H1 (cell line): ENCODE data around the gene SUCLG2. TPM values are rescaled to one million over a fixed set of nuclear protein-coding genes. Genes with fewer than 3 reads are reported as not detected.

ENCODE experiments used
- CTCF ChIA-PET: fragments of 300-600 bp; sonication (Branson Sonifier 250); formaldehyde crosslinking; loops from one replicate; lab custom pipeline; 2021; ENCODE audit not compliant: partially characterized antibody; lab: Charles Lee
- POLR2A ChIA-PET: fragments of 300-600 bp; sonication (Branson Sonifier 250); formaldehyde crosslinking; loops from one replicate; lab custom pipeline; 2021; ENCODE audit warnings: inconsistent platforms; ENCODE audit not compliant: partially characterized antibody; lab: Charles Lee
- DNase-seq, 2 experiments: peaks; one replicate each; pipeline versions ENCODE4 v3.0.0 to v3.0.0-alpha.2; 2010 to 2022; ENCODE audit warnings: low spot score in 2 of 2, low read depth in 1 of 2, mixed read lengths in 1 of 2
- FAIRE-seq: peaks from 2 replicates; lab custom pipeline; 2011; peaks lifted over from hg19 to GRCh38; lab: Jason Lieb, UNC
- H2AFZ ChIP-seq: 2 replicates; pipeline ENCODE4 v1.8.1; 2012; ENCODE audit warnings: low read length, inconsistent platforms
- H2AK5ac ChIP-seq: 2 replicates; pipeline ENCODE4 v1.6.1; 2013; ENCODE audit warnings: low read depth, low read length
- H2BK120ac ChIP-seq: replicated peaks from 2 replicates; pipeline ENCODE3; 2013; ENCODE audit warnings: low read depth, low read length, inconsistent platforms
- H2BK12ac ChIP-seq: 2 replicates; pipeline ENCODE4 v1.6.1; 2013; ENCODE audit warnings: low read depth, low read length
- H2BK15ac ChIP-seq: 2 replicates; pipeline ENCODE4 v1.6.1; 2013; ENCODE audit warnings: low read length
- H2BK20ac ChIP-seq: 2 replicates; pipeline ENCODE4 v1.6.1; 2013; ENCODE audit warnings: low read length
- H2BK5ac ChIP-seq: 2 replicates; pipeline ENCODE4 v1.6.1; 2013; ENCODE audit warnings: low read depth, low read length
- H3K14ac ChIP-seq: 2 replicates; pipeline ENCODE4 v1.6.1; 2013; ENCODE audit warnings: inconsistent platforms; ENCODE audit not compliant: insufficient read length
- H3K18ac ChIP-seq: 2 replicates; pipeline ENCODE4 v1.6.1; 2013; ENCODE audit warnings: low read length; ENCODE audit errors: extremely low read depth
- H3K23ac ChIP-seq: 2 replicates; pipeline ENCODE4 v1.6.1; 2013; ENCODE audit warnings: inconsistent platforms; ENCODE audit not compliant: insufficient read length
- H3K23me2 ChIP-seq: 2 replicates; pipeline ENCODE4 v1.6.1; 2013; ENCODE audit warnings: low read depth, low read length
- H3K27ac ChIP-seq: 2 replicates; pipeline ENCODE4 v1.6.1; 2011; ENCODE audit warnings: low read depth, low read length, inconsistent platforms
- H3K27me3 ChIP-seq, 4 experiments: replicated peaks in 1 of 4; 1 replicate in 1 of 4; 2 replicates in 3 of 4; pipeline versions ENCODE4 v1.6.1 to v1.8.1; 2011 to 2013; ENCODE audit warnings: low read length in 3 of 4, mild to moderate bottlenecking in 3 of 4, inconsistent platforms in 2 of 4, mixed read lengths in 2 of 4, moderate library complexity in 1 of 4; ENCODE audit not compliant: control insufficient read depth in 3 of 4, insufficient read depth in 3 of 4; ENCODE audit errors: extremely low read depth in 1 of 4
- H3K36me3 ChIP-seq, 4 experiments: 2 replicates each; pipeline versions ENCODE4 v1.6.1 to v1.8.1; 2011 to 2013; ENCODE audit warnings: mild to moderate bottlenecking in 4 of 4, low read length in 3 of 4, moderate library complexity in 2 of 4, control low read depth in 1 of 4, inconsistent platforms in 1 of 4; ENCODE audit not compliant: insufficient read depth in 4 of 4, control insufficient read depth in 2 of 4
- H3K4ac ChIP-seq: replicated peaks from 2 replicates; pipeline ENCODE3; 2013; ENCODE audit warnings: low read length, low read depth, mixed read lengths, inconsistent platforms; ENCODE audit not compliant: insufficient read length
- H3K4me1 ChIP-seq, 4 experiments: replicated peaks in 1 of 4; 1 replicate in 1 of 4; 2 replicates in 3 of 4; pipeline versions ENCODE4 v1.6.1 to v1.8.1; 2011 to 2013; ENCODE audit warnings: low read length in 3 of 4, inconsistent platforms in 2 of 4, mixed read lengths in 1 of 4; ENCODE audit not compliant: insufficient read depth in 4 of 4, control insufficient read depth in 3 of 4
- H3K4me2 ChIP-seq, 2 experiments: 2 replicates each; pipeline versions ENCODE4 v1.6.1 to v1.8.1; 2011 to 2013; ENCODE audit warnings: low read depth in 2 of 2, low read length in 2 of 2, control low read depth in 1 of 2, inconsistent platforms in 1 of 2, mild to moderate bottlenecking in 1 of 2; ENCODE audit not compliant: insufficient read depth in 1 of 2
- H3K4me3 ChIP-seq, 4 experiments: fragments of 200-600, 300-600 bp in 1 of 4; sonication (generic), shearing (Covaris generic), sonication (Bioruptor Twin) in 1 of 4; 2 replicates each; pipeline versions ENCODE4 v1.5.1 to v1.8.1; 2011 to 2016; ENCODE audit warnings: low read length in 4 of 4, low read depth in 3 of 4, control low read depth in 2 of 4, inconsistent platforms in 2 of 4, mild to moderate bottlenecking in 2 of 4, mixed read lengths in 1 of 4, moderate library complexity in 1 of 4; ENCODE audit not compliant: insufficient read depth in 2 of 4; ENCODE audit errors: extremely low read depth in 1 of 4
- H3K56ac ChIP-seq: replicated peaks from 2 replicates; pipeline ENCODE3; 2013; ENCODE audit warnings: low read depth, mild to moderate bottlenecking, mixed read lengths, low read length, inconsistent platforms; ENCODE audit not compliant: insufficient read length
- H3K79me1 ChIP-seq: 2 replicates; pipeline ENCODE4 v1.6.1; 2013; ENCODE audit warnings: low read depth, low read length, control low read depth
- H3K79me2 ChIP-seq, 2 experiments: 2 replicates each; pipeline versions ENCODE4 v1.6.1 to v1.8.1; 2012 to 2013; ENCODE audit warnings: low read length in 2 of 2, mild to moderate bottlenecking in 2 of 2, inconsistent platforms in 1 of 2; ENCODE audit not compliant: insufficient read depth in 2 of 2, control insufficient read depth in 1 of 2
- H3K9ac ChIP-seq, 4 experiments: replicated peaks in 1 of 4; 1 replicate in 1 of 4; 2 replicates in 3 of 4; pipeline versions ENCODE4 v1.6.1 to v1.8.1; 2011 to 2013; ENCODE audit warnings: low read depth in 3 of 4, low read length in 3 of 4, control low read depth in 2 of 4, mild to moderate bottlenecking in 2 of 4, moderate library complexity in 2 of 4, inconsistent platforms in 1 of 4; ENCODE audit errors: extremely low read depth in 1 of 4
- H3K9me3 ChIP-seq, 2 experiments: 2 replicates each; pipeline versions ENCODE4 v1.6.1 to v1.8.1; 2012 to 2013; ENCODE audit warnings: mild to moderate bottlenecking in 2 of 2, moderate library complexity in 2 of 2, control low read depth in 1 of 2, inconsistent platforms in 1 of 2, low read depth in 1 of 2, low read length in 1 of 2, mixed read lengths in 1 of 2; ENCODE audit not compliant: insufficient read depth in 2 of 2
- H4K20me1 ChIP-seq, 2 experiments: replicated peaks in 1 of 2; 2 replicates each; pipeline versions ENCODE3 to v1.8.1; 2011 to 2013; ENCODE audit warnings: inconsistent platforms in 2 of 2, low read length in 2 of 2, mild to moderate bottlenecking in 1 of 2; ENCODE audit not compliant: insufficient read depth in 2 of 2, control insufficient read depth in 1 of 2
- H4K5ac ChIP-seq: 2 replicates; pipeline ENCODE4 v1.6.1; 2013; ENCODE audit warnings: low read length, low read depth, mixed read lengths, inconsistent platforms; ENCODE audit not compliant: insufficient read length
- H4K8ac ChIP-seq: 2 replicates; pipeline ENCODE4 v1.8.0; 2013; ENCODE audit warnings: mild to moderate bottlenecking, moderate library complexity, low read length, inconsistent platforms; ENCODE audit not compliant: insufficient read depth; ENCODE audit errors: extremely low read depth
- H4K91ac ChIP-seq: replicated peaks from 2 replicates; pipeline ENCODE3; 2013; ENCODE audit warnings: low read length, mixed read lengths, inconsistent platforms; ENCODE audit not compliant: insufficient read length
- NANOG ChIP-seq: IDR thresholded peaks from 2 replicates; pipeline ENCODE4 v1.6.1; 2011; ENCODE audit warnings: low read length, low read depth, mild to moderate bottlenecking, inconsistent platforms; ENCODE audit not compliant: insufficient read depth, poor library complexity, severe bottlenecking
- RAD21 ChIP-seq, 2 experiments: IDR thresholded peaks in 1 of 2; conservative IDR thresholded peaks in 1 of 2; 2 replicates each; pipeline ENCODE4 v1.6.1; 2011; ENCODE audit warnings: low read depth in 2 of 2, low read length in 2 of 2, improper control_type of control experiment in 1 of 2, inconsistent platforms in 1 of 2, mild to moderate bottlenecking in 1 of 2, moderate library complexity in 1 of 2
- SUZ12 ChIP-seq: fragments of 200-600 bp; sonication (generic); IDR thresholded peaks from 2 replicates; pipeline ENCODE4 v1.6.1; 2012; ENCODE audit warnings: mild to moderate bottlenecking, inconsistent platforms, low read length, moderate library complexity, mixed read lengths
- WGBS, 2 experiments: shearing (Covaris generic) in 1 of 2; methylation state at CpG; one replicate each; pipeline versions ENCODE4 v1.1.6 to v1.1.7; 2013 to 2015; ENCODE audit warnings: low lambda C conversion rate in 2 of 2, mixed read lengths in 2 of 2, inconsistent platforms in 1 of 2, low coverage in 1 of 2, missing lambda C conversion rate in 1 of 2; ENCODE audit not compliant: insufficient replicate concordance in 2 of 2, insufficient coverage in 1 of 2, insufficient read length in 1 of 2; ENCODE audit errors: extremely low coverage in 1 of 2, missing lambda C conversion rate in 1 of 2; 5-methylcytosine and 5-hydroxymethylcytosine counted together
- polyA plus RNA-seq, 7 experiments: library from polyadenylated mRNA; depleted of rRNA in 3 of 7; stranded (reverse) in 5 of 7; unstranded in 2 of 7; fragments of >200 nt in 5 of 7; fragments of 200-250 nt in 2 of 7; gene quantifications; 1 replicate in 5 of 7; 2 replicates in 1 of 7; 4 replicates in 1 of 7; pipeline versions ENCODE4 v1.2.1 to v1.2.3, GENCODE V29; 2011 to 2013; ENCODE audit warnings: missing spikeins in 2 of 7, mixed read lengths in 2 of 7
- total RNA-seq: library from RNA; stranded (reverse); fragmentation: NEBNext Ultra II Directional; extraction: Animal tissue kit (Norgen Biotek cat#: 25700); gene quantifications from 2 replicates; pipeline ENCODE4 v1.2.1, GENCODE V29; 2021

SUCLG2 gene
- total and polyA plus RNA-seq, 2 of the 8 experiments (the other 6 are each of a cell fraction or from before 2014, with no cell fraction given) = 12.9 to 46.2 TPM

- POLR2A ChIA-PET = no interaction called here
- H3K9ac ChIP-seq = no peak overlapping the region
- CTCF ChIA-PET = interaction anchor here (1.2 to 1.6 kb wide), 3 partner anchors 11 to 225 kb away, joined by 3 to 4 read pairs (median 4); no protein-coding TSS in a partner anchor
- peak in 1 of 2 experiments; percentile 3 for DNase-seq
- no peak overlapping the region for H2BK5ac ChIP-seq
- 76% methylated on average over 1 of the region's 1 CpG; no CpG with 5 or more reads in 1 of the 2 experiments for WGBS, 2 experiments
- no peak overlapping the region for H2AK5ac ChIP-seq
- no peaks in the 10 kb centered on the region for H3K27me3 ChIP-seq
- no peaks in the 10 kb centered on the region; the same call in 1 of the 2 replicates for H3K79me1 ChIP-seq
- no peak overlapping the region for H3K27ac ChIP-seq
- H4K91ac ChIP-seq = no peak overlapping the region
- H3K4me3 ChIP-seq = no peak overlapping the region
- peaks cover 0 to 20% (median 8%) of the 10 kb centered on the region in 4 experiments; a peak in 6 of 8 replicates for H3K36me3 ChIP-seq
- H4K20me1 ChIP-seq = no peaks in the 10 kb centered on the region
- H3K23ac ChIP-seq = no peak overlapping the region
- H3K4ac ChIP-seq = no peak overlapping the region
- H3K14ac ChIP-seq = no peak overlapping the region
- H3K4me2 ChIP-seq = no peak overlapping the region
- no peak overlapping the region for H4K8ac ChIP-seq
- no peaks in the 10 kb centered on the region for H3K79me2 ChIP-seq
- no peaks in the 10 kb centered on the region for H3K9me3 ChIP-seq
- H2BK12ac ChIP-seq = no peak overlapping the region
- H3K18ac ChIP-seq = no peak overlapping the region
- H3K4me1 ChIP-seq = peaks cover 0 to 3% (median 0%) of the 10 kb centered on the region in 4 experiments; a peak in 1 of 7 replicates
- no peak for TF ChIP-seq SUZ12
- peak in 1 of 2 experiments; percentile 7; a peak in 1 of 4 replicates for TF ChIP-seq RAD21 (IDR thresholded peaks at IDR 0.05 in 1 of 2, conservative IDR thresholded peaks at IDR 0.05 in 1 of 2; ENCODE audit: low read depth in 2 of 2, low read length in 2 of 2)
- no peak for TF ChIP-seq NANOG
- TF ChIP-seq, all 59 proteins: peak for 1
- Histone ChIP-seq H2BK20ac (no peak overlapping the region), H3K23me2 (no peaks in the 10 kb centered on the region), H2AFZ (no peak overlapping the region), H2BK15ac (no peak overlapping the region), H4K5ac (no peak overlapping the region), H2BK120ac (no peak overlapping the region), H3K56ac (no peak overlapping the region)
- no peak for FAIRE-seq
Observed at GRCh38 chr3:67605377-67605776, 49.0 kb downstream of the SUCLG2 start.
